HG02943 (cell line): Measurements from ENCODE around the gene FAM32A.
"Not testable (repeated sequence)": the region's sequence is repeated elsewhere in the genome, so short reads cannot be mapped to it uniquely, and the experiment has no call there.

Experiments used
- ATAC-seq: cut with Tn5 transposase; IDR thresholded peaks from one replicate; pipeline ENCODE4 v1.9.1; 2021; ENCODE audit warnings: mild to moderate bottlenecking, low read depth, moderate library complexity; ENCODE audit not compliant: unreplicated experiment

Gene FAM32A

DNA sequence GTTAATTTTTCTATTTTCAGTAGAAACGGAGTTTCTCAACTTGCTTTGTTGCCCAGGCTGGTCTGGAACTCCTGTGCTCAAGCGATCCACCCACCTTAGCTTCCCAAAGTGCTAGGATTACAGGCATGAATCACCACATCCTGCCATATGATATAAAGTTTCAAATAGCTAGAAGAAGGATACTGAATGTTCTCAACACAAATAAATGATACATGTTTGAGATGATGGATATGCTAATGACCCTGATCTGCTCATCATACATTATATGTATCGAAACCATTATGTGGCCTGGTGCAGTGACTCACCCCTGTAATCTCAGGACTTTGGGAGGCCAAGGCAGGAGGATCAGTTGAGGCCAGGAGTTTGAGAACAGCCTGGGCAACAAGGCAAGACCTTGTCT lies 23.4 kb upstream of the FAM32A start:
- ATAC-seq: no peak

DNA sequence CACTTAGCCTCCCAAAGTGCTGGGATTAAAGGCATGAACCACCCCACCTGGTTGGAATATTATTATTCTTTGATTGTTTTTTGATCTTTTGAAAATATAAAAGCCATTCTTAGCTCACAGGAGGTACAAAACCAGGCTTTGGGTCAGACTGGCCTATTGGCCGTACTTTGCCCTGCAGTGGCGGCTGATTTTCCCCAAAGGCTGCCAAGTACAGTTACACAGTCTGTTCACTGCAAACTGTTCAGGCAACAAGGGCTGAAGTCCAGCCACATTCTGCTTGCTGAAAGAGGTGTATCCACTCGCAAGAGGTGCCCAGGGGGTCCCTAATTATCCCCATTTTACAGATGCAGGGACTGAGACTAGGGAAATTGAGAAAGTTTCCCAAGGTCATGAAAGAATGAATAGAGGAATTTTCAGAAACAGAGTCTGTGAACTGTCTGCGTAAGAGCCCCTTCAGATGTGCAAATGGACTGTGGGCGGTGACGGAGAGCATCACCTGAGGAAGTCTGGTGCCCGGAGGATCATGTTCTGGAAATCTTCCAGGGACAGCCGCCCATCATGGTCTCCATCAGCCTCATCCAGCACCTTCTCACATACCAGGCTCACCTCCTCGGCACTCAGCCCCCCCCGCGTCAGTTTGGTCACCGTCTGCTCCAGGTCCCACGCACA lies 20.9 kb upstream of the FAM32A start:
- no peak for ATAC-seq

DNA sequence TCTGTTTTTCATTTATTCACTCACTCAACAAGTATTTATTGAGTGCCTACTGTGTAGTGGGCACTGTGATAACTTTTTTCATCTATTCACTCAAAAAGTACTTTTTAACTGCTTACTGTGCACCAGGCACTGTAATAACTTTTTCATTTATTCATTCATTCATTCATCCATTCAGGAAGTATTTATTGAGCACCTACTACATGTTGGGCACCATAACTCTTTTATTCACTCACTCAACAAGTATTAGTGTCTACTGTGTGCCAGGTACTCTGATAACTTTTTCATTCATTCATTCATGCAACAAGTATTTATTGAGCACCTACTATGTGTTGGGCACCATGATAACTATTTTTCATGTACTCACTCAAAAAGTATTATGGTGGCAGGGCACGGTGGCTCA lies 18.8 kb upstream of the FAM32A start:
- ATAC-seq: no peak

DNA sequence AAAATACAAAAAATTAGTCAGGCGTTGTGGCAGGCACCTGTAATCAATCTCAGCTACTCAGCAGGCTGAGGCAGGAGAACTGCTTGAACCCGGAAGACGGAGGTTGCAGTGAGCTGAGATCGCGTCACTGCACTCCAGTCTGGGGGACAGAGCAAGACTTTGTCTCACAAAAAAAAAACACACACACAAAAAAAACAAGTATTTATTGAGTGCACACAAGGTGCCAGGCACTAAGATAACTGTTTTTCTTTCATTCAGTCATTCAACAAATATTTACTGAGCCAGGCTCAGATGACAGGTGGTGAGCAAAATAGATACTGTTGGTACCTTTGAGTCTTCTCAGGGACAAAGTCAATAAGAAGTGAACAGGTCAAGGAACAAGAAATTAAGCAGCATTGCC lies 18.2 kb upstream of the FAM32A start:
- ATAC-seq: no peak

DNA sequence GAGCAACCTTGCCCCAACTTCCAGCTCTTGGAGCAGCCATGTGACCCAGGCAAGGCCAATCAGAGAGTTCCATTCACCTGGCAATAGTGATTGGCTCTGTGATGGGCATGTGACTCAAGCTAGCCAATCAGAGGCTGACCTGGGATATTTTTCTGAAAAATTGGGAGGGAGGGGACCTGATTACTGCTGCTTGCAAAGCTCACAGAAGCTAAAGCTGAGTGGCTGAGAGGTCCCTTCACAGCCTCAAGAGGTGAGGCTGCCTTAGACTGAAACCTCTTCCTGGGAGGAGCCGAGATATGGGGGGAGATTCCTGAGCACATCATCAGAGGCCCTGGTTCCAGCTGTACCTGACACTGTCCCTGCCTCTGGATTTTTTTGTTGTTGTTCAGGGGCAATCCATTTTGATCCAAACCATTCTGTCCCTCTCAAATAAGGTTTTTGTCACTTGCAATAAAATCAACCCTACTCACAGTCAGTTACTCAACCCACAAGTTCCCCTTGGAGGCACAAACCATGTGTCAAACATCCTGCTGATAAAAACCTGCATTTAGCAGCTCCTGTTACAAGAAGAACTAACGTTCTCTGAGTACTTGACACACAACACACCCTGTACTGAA lies 16.6 kb upstream of the FAM32A start:
- no peak for ATAC-seq

DNA sequence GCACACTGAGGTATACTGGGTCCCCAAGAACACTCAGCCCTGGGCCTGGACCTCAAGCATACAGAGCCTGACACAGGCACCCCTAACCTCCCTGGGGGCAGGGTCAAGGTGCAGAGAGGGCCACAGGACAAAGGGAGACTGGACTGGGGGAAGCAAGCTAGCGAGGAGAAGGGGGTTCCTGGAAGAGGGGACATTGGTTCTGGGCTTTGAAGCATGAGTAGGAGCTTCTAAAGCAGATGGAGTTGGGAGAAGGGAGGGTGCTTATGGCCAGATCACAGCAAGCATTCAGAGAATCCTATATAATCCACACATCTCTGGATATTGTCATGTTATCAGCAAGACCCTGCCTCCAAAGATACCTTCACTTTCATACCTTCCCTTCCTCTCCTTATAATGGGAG lies 15.1 kb upstream of the FAM32A start:
- no peak for ATAC-seq

DNA sequence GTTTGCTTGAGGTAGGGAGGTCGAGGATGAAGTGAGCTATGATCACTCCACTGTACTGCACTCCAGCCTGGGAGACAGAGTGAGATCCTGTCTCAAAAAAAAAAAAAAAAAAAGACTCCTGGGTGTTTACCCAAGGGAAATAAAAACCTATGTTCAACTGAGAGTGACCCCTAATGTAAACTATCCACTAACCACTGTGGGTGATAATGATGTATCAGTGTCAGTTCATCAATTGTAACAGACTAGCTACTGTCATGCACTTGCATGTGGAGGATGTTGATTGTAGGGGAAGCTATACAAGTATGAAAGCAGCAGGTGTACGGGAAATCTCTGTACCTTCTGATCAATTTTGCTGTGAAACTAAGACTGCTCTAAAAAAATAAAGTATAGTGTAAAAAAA lies 9.3 kb upstream of the FAM32A start:
- no peak for ATAC-seq

DNA sequence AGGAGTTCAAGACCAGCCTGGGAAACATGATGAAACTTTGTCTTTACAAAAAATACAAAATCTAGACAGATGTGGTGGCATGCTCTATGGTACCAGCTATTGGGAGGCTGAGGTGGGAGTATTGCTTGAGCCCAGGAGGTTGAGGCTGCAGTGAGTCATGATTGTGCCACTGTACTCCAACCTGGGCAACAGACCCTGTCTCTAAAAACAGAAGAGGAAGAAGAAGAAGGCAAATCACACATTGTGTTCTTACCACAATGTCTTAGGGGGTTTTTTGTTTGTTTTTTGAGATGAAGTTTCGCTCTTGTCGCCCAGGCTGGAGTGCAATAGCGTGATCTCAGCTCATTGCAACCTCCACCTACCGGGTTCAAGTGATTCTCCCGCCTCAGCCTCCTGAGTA lies 6.3 kb upstream of the FAM32A start:
- not testable (repeated sequence) for ATAC-seq

DNA sequence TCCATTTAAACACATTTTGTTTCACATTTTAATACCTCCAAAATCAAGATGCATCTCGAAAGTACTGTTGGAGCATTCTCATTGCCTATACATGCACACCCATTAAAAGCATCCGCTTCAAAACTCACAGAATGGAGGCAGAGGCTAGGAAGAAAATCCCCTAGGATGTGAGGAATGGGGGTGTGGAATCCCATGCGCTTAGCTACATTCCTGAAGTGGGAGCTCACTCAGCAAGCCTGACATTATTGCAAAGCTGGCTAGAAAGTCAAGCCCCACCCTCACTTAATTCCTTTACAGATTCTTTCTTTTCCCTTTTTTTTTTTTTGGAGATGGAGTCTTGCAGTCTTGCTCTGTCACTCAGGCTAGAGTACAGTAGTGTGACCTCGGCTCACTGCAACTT lies 4.6 kb upstream of the FAM32A start:
- no peak for ATAC-seq

DNA sequence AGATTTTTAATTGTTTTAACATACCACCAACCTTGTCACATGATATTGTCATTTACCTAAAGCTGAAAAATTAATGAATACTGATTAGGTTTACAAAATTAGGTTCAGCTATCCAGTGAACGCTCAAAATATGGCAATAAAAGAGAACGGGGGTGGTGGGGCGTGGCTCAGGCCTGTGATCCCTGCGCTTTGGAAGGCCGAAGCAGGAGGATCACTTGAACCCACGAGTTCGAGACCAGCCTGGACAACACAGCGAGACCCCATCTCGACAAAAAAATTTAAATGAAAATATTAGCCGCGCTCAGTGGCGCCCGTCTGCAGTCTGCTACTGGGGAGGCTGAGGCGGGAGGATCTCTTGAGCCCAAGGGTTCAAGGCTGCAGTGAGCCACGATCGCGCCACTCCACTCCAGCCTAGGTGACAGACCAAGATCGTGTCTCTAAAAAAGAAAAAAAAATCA lies 516 bp upstream of the FAM32A start:
- no peak for ATAC-seq

DNA sequence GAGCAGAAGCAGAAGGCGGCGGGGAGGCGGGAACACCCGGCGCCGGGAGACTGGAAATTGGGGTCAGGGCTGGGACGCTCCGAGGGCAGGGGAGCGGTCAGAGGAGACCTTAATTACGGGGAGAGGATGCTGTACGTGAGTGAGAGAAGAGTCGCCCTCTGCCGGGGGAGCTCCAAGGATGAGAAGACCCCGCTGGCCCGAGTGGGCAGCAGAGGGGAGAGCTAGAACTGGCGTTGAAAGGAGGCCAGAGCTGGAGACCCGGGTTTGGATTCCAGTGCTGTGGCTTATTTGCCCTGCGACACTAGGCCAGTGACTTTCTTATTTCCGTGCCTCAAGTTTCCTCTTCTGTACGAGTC lies 536 bp downstream of the FAM32A start:
- peak; percentile 2 for ATAC-seq

DNA sequence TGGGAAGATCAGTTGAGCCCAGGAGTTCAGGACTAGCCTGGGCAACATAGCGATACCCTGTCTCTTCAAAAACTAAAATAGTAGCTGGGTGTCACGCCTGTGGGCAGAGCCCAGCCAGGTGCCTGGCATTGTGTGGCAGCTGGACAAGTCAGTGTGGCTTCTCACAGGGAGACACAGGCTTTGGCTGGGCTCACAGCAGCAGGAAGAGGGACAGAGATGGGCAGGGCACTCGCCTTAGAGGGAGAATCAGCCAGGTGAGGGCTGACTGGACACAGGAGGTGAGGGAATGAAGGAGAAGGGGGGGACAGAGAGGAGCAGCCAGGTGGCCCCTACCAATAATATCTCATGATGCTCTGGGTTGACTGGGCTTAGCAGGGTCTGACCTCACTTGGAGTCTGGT lies 3.3 kb downstream of the FAM32A start:
- no peak for ATAC-seq

DNA sequence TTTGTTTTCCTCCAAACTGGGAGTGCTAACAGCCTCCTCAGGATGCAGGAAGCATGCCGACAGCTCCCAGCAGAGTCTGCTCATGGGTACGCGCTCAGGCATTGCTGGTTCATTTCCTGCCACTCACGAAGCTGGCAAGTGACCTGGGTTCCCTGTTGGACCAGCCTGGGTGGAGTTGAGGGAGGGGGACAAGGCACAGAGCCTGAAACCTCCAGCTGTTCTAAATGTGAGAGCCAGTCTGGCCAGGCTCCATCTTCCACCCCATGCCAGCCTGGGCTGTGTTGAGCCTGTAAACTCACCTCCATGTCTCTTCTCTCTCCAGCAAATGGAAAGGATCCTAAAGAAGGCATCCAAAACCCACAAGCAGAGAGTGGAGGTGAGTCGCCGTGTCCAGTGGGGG lies 5.0 kb downstream of the FAM32A start:
- no peak for ATAC-seq

DNA sequence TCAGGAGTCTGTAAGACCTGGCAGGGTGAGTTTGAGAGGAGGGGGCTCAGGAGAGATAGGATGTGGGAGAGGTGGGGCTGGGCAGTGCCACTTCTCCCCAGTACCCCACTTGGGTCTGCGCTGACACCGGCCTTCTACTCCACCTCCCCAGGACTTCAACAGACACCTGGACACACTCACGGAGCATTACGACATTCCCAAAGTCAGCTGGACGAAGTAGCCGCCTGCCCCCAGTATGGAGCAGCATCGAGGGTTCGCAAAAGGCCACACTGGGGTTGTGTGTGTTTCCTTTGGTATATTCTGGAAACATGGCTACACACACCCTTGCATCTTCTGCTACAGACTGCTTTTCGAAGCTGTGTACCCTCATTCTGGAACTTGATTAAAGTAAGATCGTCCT lies 5.5 kb downstream of the FAM32A start:
- ATAC-seq: no peak

DNA sequence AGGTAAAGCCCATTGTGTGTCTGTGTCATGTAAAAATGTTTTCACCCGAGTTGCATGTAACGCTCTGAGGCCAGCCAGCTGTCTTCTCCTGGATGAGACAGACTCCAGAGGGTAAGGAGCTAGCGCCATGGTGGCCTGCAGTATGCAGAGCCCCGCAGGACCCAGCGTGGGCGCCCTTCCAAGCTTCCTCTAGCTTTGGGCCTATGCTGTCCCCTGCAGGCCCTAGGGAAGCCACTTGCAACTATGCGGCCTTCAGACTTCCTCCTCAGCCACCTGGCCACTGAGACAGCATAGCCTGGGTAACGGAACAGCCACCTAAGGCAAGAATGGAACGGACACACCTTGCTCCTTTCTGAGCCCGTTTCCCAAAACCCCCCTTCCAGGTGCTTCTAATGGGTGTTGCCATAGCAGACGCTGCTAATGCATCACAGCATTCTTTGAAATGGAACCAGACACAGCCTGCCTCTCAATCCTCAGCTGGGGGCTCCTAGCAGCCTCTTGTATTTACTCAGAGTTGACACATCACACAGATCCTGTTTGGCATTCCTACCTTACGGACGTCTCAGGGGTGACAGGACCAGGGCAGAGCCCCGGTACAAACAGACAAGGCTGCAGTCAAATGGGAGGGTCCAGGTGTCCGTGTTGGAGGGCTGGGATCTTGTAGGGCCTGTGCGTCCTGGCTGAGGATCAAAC lies 6.2 kb downstream of the FAM32A start:
- no peak for ATAC-seq

DNA sequence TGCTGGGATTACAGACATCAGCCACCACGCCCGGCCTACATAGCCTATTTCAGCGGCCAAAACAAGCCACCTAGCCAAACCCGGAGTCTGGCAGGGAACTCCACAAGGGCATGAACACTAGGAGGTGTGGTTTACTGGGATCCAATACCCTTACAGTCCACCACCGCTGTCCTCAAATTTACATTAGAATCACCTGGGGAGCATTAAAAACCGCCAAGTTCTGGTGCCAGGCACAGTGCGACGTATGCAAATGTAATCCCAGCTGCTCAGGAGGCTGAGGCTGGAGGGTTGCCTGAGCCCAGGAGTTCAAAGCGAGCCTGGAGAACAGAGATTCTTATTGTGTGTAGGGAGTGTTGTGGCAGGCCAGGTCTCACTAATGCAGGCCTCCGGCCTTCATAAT lies 8.3 kb downstream of the FAM32A start:
- ATAC-seq: no peak

DNA sequence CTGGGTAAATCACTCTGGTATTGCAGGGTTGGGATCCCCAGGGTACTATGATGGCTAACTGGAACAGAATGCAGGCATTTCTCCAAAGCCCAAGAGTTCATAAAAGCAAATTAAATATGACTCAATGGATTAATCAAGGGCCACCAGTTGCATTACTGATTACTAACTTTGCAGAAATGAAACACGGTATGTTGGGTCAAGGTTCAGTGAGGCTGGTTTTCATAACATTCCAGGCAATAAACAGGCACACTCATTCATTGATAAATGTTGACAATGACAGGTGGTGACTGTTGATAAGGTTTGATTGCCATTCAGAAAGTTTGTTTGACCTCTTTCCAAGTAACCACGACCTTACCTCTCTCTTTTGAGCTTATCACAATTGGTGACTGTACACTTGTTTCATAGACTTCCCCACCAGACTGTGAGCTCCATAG lies 12.0 kb downstream of the FAM32A start:
- ATAC-seq: no peak

DNA sequence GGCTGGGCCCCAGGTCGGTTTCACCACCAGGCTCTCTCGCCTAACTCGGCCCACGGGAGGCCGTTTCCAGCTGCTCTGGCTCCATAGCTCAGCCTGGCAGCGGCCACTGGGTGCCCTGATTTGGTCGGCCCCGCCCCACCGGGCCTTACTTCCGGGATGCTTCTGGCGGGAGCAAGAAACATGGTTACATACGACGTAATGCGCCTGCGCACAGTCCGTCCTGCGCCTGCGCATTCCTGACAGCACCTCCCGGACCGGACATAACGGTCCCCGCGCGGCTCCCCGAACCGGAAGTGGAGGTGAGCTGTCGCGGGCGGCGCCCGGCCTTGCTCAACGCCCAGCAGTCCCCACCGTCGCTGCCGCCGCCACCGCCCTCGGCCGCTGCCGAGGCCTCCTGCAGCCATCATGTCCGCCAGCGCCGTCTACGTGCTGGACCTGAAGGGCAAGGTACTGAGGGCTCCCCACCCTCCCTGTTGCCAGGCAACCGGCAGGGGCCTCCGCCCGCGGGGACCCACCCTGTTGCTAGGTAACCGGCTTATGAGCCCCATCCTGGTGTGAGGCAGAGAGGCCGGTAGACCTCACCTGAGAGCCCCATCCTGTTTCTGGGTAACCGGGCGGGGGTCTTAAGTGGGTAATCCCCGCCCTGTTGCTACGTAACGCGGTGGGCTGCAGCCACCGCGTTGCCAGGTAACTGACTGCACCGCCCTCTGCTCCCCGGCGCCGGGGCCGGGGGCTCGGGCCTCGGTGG lies 12.6 kb downstream of the FAM32A start, which contains the start of gene AP1M1:
Gene AP1M1 (plus strand): TSS at position 290 of the 748 bp plus-strand sequence. CDS start 116 bp downstream, at position 406.
- ATAC-seq: peak; percentile 84

DNA sequence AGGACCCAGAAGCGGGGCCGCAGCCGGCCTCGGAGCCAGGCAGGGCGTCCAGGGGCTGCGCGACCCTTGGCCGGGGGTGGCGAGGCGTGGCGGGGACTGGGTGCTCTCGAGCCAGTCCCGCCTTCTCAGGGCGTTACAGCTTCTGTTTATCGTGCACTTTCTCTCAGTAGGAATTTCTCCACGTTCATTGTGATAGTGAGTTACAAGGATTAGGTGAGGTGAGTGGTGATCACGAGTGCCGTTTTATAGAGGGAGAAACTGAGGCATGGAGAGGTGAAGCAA lies 13.1 kb downstream of the FAM32A start:
- no peak for ATAC-seq

DNA sequence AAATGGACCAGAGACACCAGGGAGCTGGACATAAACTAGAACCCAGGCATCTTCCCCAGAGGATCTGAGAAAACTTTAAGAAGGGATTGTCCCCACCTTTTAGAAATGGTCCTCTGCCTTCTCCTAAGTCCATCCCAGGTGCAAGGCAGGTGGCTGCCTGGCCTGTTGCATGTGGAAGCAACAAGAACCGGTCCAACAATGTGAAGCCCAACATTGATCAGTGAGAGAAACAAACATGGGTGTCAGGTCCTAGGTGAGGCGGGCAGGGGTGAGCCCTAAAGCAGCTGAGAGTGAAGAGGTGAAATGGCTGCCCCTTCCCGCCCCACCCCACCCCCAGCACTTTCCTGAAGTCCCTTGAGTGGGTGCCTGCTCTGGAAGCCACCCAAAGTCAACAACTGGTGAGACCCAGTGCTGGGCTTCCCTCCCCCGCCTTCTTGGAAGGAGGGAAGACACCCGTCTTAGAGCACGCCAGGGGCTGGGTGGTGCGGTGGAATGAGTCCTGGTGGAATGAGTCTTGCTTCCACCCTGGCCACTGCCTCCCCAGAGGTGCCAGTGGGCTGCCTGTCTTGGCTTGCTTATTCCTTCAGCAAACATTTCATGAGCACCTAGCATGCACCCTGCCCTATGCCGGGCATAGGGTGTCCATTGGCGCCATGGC lies 14.2 kb downstream of the FAM32A start:
- no peak for ATAC-seq
